ENCODE results near the gene RASSF8. TPM values are rescaled to one million over a fixed set of nuclear protein-coding genes. Genes with fewer than 3 reads are reported as not detected.

The RASSF8 gene
- total RNA-seq, 1 donor from 2014 or later: 26.7 TPM

GRCh38 chr12:26113181-26113654, 154.7 kb downstream of the RASSF8 start:
- intact Hi-C loops (cut with DNase I): no loop called here
- DNase-seq (peak; percentile 35), ATAC-seq (ENCODE audit: poor library complexity) (peak; percentile 50)

DNA sequence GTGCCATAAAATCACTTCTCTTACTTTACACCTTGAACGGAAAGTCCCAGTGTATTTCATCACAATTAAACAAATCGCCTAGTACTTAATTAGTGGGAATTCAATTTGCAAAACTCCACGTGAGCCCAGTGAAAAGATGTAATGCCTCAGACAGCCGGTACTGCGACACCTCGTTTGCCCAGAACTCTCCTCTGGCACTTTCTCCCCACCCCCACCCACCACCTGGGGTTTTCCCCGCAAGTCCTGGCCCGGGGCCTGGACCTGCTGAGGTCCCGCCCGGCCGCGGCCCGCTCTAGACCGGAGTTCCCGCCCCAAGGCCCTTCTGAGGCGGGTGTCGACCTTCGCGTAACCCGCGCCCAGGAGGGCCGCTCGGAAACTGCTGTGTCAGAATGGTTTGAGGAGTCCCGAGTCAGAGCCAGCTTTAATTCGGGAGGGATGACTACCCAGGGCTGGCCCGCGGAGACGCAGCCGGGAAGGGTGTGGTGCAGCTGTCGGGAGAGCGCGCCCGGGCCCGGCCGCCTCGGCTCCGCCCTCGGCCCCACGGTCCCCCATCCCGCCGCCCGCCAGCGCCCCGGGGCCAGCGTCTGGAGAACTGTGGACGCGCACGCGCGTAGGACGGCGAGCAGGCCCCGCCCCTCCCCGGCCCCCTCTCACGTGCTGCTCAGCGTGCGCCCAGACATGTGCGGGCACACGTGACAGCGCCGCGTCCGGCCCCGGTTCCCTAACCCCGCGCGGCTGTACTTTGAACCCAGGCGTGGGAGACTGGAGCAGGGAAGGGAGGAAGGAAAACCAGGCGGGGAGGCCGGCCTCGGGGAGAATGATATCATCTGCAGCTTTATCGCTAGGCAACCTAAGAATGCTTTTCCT, 155.6 kb downstream of the RASSF8 start:
- intact Hi-C loops (cut with DNase I): no loop called here
- ATAC-seq (ENCODE audit: poor library complexity): peak; percentile 95

GRCh38 chr12:26114720-26115401, 156.4 kb downstream of the RASSF8 start:
- intact Hi-C loops (cut with DNase I): no loop called here
- no peak for ATAC-seq (ENCODE audit: poor library complexity)
- no peak for DNase-seq

More for the DNA sequence above, 155.6 kb downstream of the RASSF8 start:
- DNase-seq: peak; percentile 96

- DNase-seq (no peak), ATAC-seq (ENCODE audit: poor library complexity) (no peak)
- intact Hi-C loops (cut with DNase I): no loop called here
Measured at GRCh38 chr12:26116829-26117715, 158.6 kb downstream of the RASSF8 start.

GRCh38 chr12:26118308-26118707, 159.8 kb downstream of the RASSF8 start:
- DNase-seq: no peak
- no peak for ATAC-seq (ENCODE audit: poor library complexity)
- intact Hi-C loops (cut with DNase I): no loop called here

DNA sequence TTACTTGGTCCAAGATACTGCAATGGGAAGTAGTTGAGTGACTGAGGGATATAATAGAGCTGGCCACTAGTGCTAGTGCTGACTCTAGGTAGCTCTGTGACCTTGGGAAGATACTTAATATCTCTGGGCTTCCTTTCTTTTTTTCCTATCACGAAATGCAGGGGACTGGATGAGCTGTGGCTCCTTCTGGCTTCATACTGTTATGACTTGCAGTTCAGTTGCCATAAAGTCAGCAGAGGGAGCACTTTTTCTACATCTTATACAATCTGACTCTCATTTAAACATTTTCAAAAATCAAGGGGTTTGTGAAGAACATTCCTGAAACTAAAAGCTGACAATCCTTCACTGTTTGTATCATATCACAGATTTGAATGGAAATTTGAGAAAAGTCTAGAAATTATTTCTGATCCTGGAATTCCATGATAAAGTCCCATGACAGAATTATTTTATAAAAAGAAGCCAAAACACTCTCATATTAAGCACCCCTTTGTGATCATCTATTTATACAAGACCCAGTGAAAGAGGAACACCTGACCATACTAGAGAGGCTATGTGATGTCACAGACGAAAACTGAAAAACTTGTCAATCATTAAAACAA, 161.0 kb downstream of the RASSF8 start:
- intact Hi-C loops (cut with DNase I): no loop called here
- no peak for DNase-seq
- peak; percentile 23 for ATAC-seq (ENCODE audit: poor library complexity)

DNA sequence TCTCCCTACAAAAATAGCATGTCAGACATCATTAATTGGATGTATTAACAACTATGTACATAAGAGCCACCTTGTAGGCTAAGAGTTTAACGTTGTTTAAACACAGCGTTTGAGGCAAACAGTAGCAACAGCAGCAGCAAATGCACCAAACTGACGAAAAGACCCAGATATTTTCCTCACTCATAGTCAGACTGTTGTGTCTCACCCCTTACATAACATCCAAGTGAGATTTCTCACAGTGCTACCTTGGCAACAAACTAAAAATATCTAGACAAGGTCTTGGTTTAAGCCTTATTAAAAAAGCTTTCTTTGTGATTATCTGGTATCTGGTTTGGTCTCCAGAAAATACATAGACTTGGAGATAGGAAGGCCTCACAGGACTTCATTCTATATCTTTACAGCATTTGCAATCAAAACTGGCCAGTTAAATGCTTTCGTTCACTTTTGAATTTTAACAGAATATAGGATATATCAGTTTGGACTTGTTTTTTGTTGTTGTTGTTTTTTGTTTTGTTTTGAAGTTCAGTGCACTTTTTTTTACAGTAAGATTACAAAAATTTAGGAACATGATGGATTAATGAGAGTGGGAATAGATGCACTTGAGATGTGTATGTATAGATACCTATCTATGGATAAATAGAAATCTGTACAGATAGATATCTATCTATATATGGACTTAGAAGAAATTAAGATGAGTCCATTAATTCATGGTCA, 162.2 kb downstream of the RASSF8 start:
- intact Hi-C loops (cut with DNase I): loop anchor here (10.0 kb wide), 2 partner anchors 74 to 274 kb away; partner anchors contain the start of gene SSPN
- no peak for ATAC-seq (ENCODE audit: poor library complexity)
- no peak for DNase-seq

DNA sequence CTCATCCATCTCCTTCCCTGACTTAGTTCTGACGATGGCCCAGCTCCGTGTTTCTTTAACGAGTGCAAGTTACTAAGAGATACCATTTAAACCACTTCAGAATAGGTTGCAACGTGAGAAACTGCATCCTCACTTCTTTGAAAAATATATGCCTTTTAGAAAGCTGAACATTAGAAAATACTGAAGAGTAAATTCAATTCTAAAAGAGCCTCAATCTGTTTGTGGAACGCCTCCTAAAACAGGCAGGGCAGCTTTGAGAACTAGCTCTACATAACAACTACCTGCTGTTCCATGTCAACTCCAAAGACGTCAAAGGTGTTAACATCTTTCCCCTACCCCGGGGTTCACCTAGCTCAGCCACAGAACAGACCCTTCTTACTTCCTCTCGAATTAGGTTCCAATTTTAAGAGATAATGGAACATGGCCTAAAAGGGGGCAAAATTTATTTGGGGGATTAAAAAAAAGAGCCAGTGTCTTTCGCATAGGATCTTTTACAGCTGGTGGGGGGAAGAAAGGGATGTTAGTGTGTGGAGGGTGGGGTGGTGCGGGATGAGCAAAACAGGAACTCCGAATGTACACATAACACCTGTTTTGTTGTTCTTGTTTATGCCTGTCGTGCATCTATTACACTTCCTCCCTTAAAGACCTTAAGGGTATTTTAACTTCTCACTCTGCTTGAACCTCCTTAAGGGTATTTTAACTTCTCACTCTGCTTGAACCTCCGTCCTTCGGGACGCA, 163.0 kb downstream of the RASSF8 start:
- ATAC-seq (ENCODE audit: poor library complexity): no peak
- no peak for DNase-seq
- intact Hi-C loops (cut with DNase I): loop anchor here (10.0 kb wide), 2 partner anchors 73 to 273 kb away; partner anchors contain the start of gene SSPN

GRCh38 chr12:26122061-26122680, 163.7 kb downstream of the RASSF8 start:
- DNase-seq: peak; percentile 60

DNA sequence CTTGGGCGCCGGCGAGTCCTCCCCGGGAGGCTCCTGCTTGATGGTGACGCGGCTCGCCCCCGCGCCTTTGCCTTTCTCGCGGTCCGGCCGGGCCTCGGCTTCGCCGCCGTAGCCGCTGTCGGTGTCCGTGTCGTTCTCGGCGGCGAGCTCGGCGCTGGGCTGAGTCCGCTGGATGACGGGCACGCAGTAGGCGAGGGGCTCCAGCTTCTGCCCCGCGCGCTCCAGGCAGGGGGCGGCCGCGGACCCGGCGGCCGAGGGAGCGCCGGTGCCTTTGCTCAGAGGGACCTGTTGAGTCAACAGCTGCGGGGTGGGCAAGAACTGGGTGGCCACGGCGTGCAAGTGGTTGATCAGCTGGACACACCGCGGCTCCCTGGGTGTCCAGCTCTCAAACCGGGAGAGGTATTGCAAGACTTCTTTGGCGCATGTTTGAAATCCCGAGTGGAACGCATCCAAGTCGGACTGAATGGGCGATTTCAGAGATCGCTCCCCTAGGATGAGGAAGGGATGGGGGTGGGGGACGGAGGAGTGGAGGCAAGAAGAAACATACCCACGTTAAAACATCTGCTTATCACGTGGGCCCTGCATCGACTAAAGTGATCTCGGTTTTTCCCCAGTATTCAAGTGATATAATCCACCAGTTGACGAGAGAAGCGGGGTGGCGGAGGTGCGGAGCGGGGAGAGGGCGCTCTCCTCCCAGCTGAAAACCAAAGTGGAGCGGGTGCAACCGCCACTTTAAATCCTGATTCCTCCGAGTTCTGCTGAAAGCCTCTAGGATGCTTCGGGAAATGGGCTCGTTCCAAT, 164.4 kb downstream of the RASSF8 start:
- DNase-seq (peak; percentile 70), ATAC-seq (ENCODE audit: poor library complexity) (peak; percentile 11)
- intact Hi-C loops (cut with DNase I): loop anchor here (10.0 kb wide), 2 partner anchors 72 to 272 kb away; partner anchors contain the start of gene SSPN

More at GRCh38 chr12:26122061-26122680, 163.7 kb downstream of the RASSF8 start:
- intact Hi-C loops (cut with DNase I): loop anchor here (10.0 kb wide), 2 partner anchors 73 to 273 kb away; partner anchors contain the start of gene SSPN
- ATAC-seq (ENCODE audit: poor library complexity): no peak

- no peak for DNase-seq
- intact Hi-C loops (cut with DNase I): loop anchor here (10.0 kb wide), 2 partner anchors 71 to 271 kb away; partner anchors contain the start of gene SSPN
- ATAC-seq (ENCODE audit: poor library complexity): no peak
Measured at GRCh38 chr12:26123482-26123980, 165.0 kb downstream of the RASSF8 start.

- peak; percentile 60 for ATAC-seq (ENCODE audit: poor library complexity)
- intact Hi-C loops (cut with DNase I): loop anchor here (5.0 to 10.0 kb wide), 3 partner anchors 70 to 270 kb away; partner anchors contain the start of gene SSPN
- peak; percentile 86 for DNase-seq
Measured at GRCh38 chr12:26124446-26125399, 166.2 kb downstream of the RASSF8 start, which contains the start of gene BHLHE41. TSS of gene BHLHE41 (minus strand) at chr12:26125037. CDS start at chr12:26124779, 258 bp downstream.

DNA sequence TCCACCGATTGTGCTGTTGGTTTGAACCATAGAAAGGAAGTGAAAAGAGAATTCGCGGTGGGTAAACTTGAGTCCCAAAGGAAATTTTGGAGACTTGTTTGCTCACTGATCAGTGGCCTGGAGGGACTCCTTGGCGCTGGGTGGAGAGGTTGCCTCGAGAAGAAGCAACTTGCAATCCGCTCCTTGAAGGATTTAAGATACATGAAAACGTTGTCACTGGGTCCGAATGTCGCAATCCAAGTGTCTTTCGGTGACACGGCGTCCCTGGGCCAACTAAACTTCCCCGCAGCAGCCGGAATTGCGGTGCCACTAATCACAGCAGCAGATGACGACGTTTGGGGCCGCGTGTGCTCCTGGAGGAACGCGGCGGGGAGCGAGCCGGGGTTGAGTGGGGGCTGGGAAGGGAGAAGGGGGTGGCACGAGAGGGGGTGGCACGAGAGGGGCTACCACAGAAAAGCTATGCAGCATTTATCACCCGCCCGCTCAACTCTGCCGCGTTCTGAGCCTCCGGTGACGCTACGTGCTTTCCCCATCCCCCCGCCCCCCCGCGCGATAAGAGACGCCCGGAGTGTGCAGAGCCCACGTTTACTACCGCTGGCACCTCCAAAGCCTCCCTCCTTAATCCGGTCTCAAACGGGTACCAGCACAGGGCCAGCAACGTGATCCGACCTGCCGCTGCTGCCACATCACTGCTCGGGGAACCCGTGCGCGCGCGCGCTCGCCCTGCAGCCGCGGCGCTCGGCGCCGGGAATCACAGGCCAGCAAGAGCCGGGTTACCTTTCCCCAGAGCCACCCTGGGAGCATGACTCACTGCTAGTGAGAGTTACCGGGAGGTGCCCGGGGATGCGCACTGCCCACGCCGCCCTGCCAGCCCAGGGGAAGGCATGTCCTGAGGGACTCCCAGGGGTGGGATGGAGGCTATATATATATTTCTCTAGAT, 167.2 kb downstream of the RASSF8 start:
- intact Hi-C loops (cut with DNase I): loop anchor here (5.0 to 10.0 kb wide), 3 partner anchors 69 to 269 kb away; partner anchors contain the start of gene SSPN
- peak; percentile 84 for DNase-seq
- ATAC-seq (ENCODE audit: poor library complexity): peak; percentile 76

Data from Right ventricle myocardium superior (tissue), 1 donor.